ENCODE measurements around the gene IL18.

GRCh38 chr11:112106070-112106469 is 57.8 kb downstream of the IL18 start:
- TF ChIP-seq YY1 (IDR thresholded peaks at IDR 0.05; ENCODE audit: low read depth) (no peak), TAF1 (IDR thresholded peaks at IDR 0.05; ENCODE audit: low read depth) (no peak)
